Aorta (tissue), 5 donors: ENCODE results near the gene LACTB. TPM values are rescaled to one million over a fixed set of nuclear protein-coding genes. Genes with fewer than 3 reads are reported as not detected.

Experiments
- ATAC-seq: fragments of 200-7000 bp; cut with Tn5 transposase; one replicate; pipeline ENCODE4 v1.9.1; 2022; ENCODE audit warnings: moderate library complexity; ENCODE audit not compliant: low FRiP score
- DNase-seq, 2 donors: peaks; one replicate each; pipeline ENCODE4 v3.0.0-alpha.2; 2020
- H3K27ac ChIP-seq, 2 donors: one replicate each; pipeline ENCODE4 v1.5.1; 2013; ENCODE audit warnings: low read length in 2 of 2, mild to moderate bottlenecking in 2 of 2, moderate library complexity in 2 of 2, control low read depth in 1 of 2, inconsistent platforms in 1 of 2, low read depth in 1 of 2
- H3K27me3 ChIP-seq, 2 donors: one replicate each; pipeline ENCODE4 v1.6.1; 2013; ENCODE audit warnings: control low read depth in 1 of 2, low read length in 1 of 2, mild to moderate bottlenecking in 1 of 2, moderate library complexity in 1 of 2; ENCODE audit not compliant: insufficient read depth in 2 of 2, control insufficient read depth in 1 of 2
- H3K36me3 ChIP-seq, 2 donors: one replicate each; pipeline ENCODE4 v1.6.1; 2013; ENCODE audit warnings: control low read depth in 1 of 2, low read length in 1 of 2, mild to moderate bottlenecking in 1 of 2; ENCODE audit not compliant: insufficient read depth in 2 of 2, control insufficient read depth in 1 of 2
- H3K4me1 ChIP-seq, 2 donors: one replicate each; pipeline ENCODE4 v1.6.1; 2013; ENCODE audit warnings: low read length in 2 of 2, control low read depth in 1 of 2, mild to moderate bottlenecking in 1 of 2, moderate library complexity in 1 of 2; ENCODE audit not compliant: insufficient read depth in 2 of 2, control insufficient read depth in 1 of 2
- H3K4me3 ChIP-seq, 2 donors: one replicate each; pipeline ENCODE4 v1.5.1; 2013; ENCODE audit warnings: low read length in 2 of 2, control low read depth in 1 of 2, mild to moderate bottlenecking in 1 of 2
- H3K9me3 ChIP-seq: one replicate; pipeline ENCODE4 v1.6.1; 2013; ENCODE audit warnings: mild to moderate bottlenecking, low read length; ENCODE audit not compliant: control insufficient read depth
- WGBS, 2 donors: extraction: QIAGEN DNeasy Blood & Tissue Kit; methylation state at CpG; one replicate each; pipeline ENCODE4 v1.1.7; 2013; 5-methylcytosine and 5-hydroxymethylcytosine counted together
- intact Hi-C, 2 donors: fragments of 100-400 bp; cut with DNase I; formaldehyde crosslinking; loops; one replicate each; pipeline versions ENCODE4 v1.14.2 to v1.15.0; 2022
- polyA plus RNA-seq, 2 donors: library from polyadenylated mRNA; stranded (reverse); fragments of 200-250 nt; gene quantifications; one replicate each; pipeline ENCODE4 v1.2.3, GENCODE V29; 2013
- total RNA-seq, 2 donors: library from RNA; stranded (reverse); fragmentation: NEBNext Ultra II Directional; extraction: Animal tissue kit (Norgen Biotek cat#: 25700); gene quantifications; one replicate each; pipeline ENCODE4 v1.2.1, GENCODE V29; 2021
- donor health status: healthy with polysubstance abuse.
- donor health status: Bipolar disorder and iron deficiency.
- donor health status: DM: no; HTN: no; CAD: no.
- donor health status: DM: no; HTN: no; CAD: no.
- donor health status: DM: yes; HTN: yes; CAD: no.

The LACTB gene
- total and polyA plus RNA-seq, 4 donors: 12.6 to 20.9 (median 18.1) TPM

- no peaks in the 10 kb centered on the region for H3K36me3 ChIP-seq
- no peak overlapping the region for H3K4me3 ChIP-seq
- DNase-seq: no peak
- no peak for ATAC-seq
- H3K27me3 ChIP-seq: no peaks in the 10 kb centered on the region
- no peaks in the 10 kb centered on the region for H3K4me1 ChIP-seq
- 94 to 95% methylated on average over 6 of the region's 6 CpGs for WGBS, 2 donors
- H3K9me3 ChIP-seq: no peaks in the 10 kb centered on the region
- no peak overlapping the region for H3K27ac ChIP-seq
- intact Hi-C loops: no loop called here
These were observed 43.7 kb upstream of the LACTB start for GRCh38 chr15:63077952-63078351.

GRCh38 chr15:63079947-63080626, 41.6 kb upstream of the LACTB start:
- H3K27me3 ChIP-seq: no peaks in the 10 kb centered on the region
- no peaks in the 10 kb centered on the region for H3K4me1 ChIP-seq
- no peak overlapping the region for H3K4me3 ChIP-seq
- intact Hi-C loops: no loop called here
- DNase-seq (no peak), ATAC-seq (no peak)
- H3K27ac ChIP-seq: no peak overlapping the region
- no peaks in the 10 kb centered on the region for H3K9me3 ChIP-seq
- H3K36me3 ChIP-seq: no peaks in the 10 kb centered on the region
- 92 to 93% methylated on average over 13 of the region's 13 CpGs for WGBS, 2 donors

GRCh38 chr15:63080634-63081250, 40.9 kb upstream of the LACTB start:
- Histone ChIP-seq H3K36me3 (no peaks in the 10 kb centered on the region), H3K9me3 (no peaks in the 10 kb centered on the region), H3K4me1 (no peaks in the 10 kb centered on the region), H3K27ac (no peak overlapping the region), H3K4me3 (no peak overlapping the region), H3K27me3 (no peaks in the 10 kb centered on the region)
- 87 to 89% methylated on average over 10 of the region's 10 CpGs for WGBS, 2 donors
- intact Hi-C loops: no loop called here
- DNase-seq (no peak), ATAC-seq (no peak)

- DNase-seq (no peak), ATAC-seq (no peak)
- H3K4me1 ChIP-seq: no peaks in the 10 kb centered on the region
- WGBS, 2 donors: 90 to 91% methylated on average over 4 of the region's 4 CpGs
- H3K27me3 ChIP-seq: no peaks in the 10 kb centered on the region
- intact Hi-C loops: no loop called here
- no peaks in the 10 kb centered on the region for H3K9me3 ChIP-seq
- no peaks in the 10 kb centered on the region for H3K36me3 ChIP-seq
- H3K4me3 ChIP-seq: no peak overlapping the region
- H3K27ac ChIP-seq: no peak overlapping the region
These were observed 39.3 kb upstream of the LACTB start for GRCh38 chr15:63082366-63082765.

GRCh38 chr15:63083044-63083443, 38.6 kb upstream of the LACTB start:
- Histone ChIP-seq H3K27ac (no peak overlapping the region), H3K27me3 (no peaks in the 10 kb centered on the region), H3K36me3 (no peaks in the 10 kb centered on the region), H3K4me1 (no peaks in the 10 kb centered on the region), H3K9me3 (no peaks in the 10 kb centered on the region), H3K4me3 (no peak overlapping the region)
- 77 to 80% methylated on average over 12 of the region's 12 CpGs for WGBS, 2 donors
- DNase-seq (no peak), ATAC-seq (no peak)
- intact Hi-C loops: no loop called here

- DNase-seq (peak in 1 of 2 donors; percentile 23), ATAC-seq (no peak)
- intact Hi-C loops: no loop called here
- no peak overlapping the region for H3K27ac ChIP-seq
- no peaks in the 10 kb centered on the region for H3K4me1 ChIP-seq
- H3K27me3 ChIP-seq: no peaks in the 10 kb centered on the region
- no peak overlapping the region for H3K4me3 ChIP-seq
- H3K36me3 ChIP-seq: no peaks in the 10 kb centered on the region
- WGBS, 2 donors: 88 to 92% methylated on average over 11 of the region's 11 CpGs
- H3K9me3 ChIP-seq: no peaks in the 10 kb centered on the region
These were observed 38.1 kb upstream of the LACTB start for GRCh38 chr15:63083541-63083940.

- ATAC-seq: no peak
- WGBS, 2 donors: 96 to 98% methylated on average over 1 of the region's 1 CpG
- no peak for DNase-seq
These were observed 36.9 kb upstream of the LACTB start for GRCh38 chr15:63084806-63085205.

GRCh38 chr15:63085289-63085688, 36.4 kb upstream of the LACTB start:
- Histone ChIP-seq H3K4me1 (no peaks in the 10 kb centered on the region), H3K9me3 (no peaks in the 10 kb centered on the region), H3K4me3 (no peak overlapping the region), H3K27ac (no peak overlapping the region), H3K27me3 (no peaks in the 10 kb centered on the region), H3K36me3 (no peaks in the 10 kb centered on the region)
- intact Hi-C loops: no loop called here
- 96 to 97% methylated on average over 4 of the region's 4 CpGs for WGBS, 2 donors
- ATAC-seq: no peak
- DNase-seq: no peak

More at GRCh38 chr15:63084806-63085205, 36.9 kb upstream of the LACTB start:
- H3K4me3 ChIP-seq: no peak overlapping the region
- H3K4me1 ChIP-seq: no peaks in the 10 kb centered on the region
- no peaks in the 10 kb centered on the region for H3K27me3 ChIP-seq
- H3K36me3 ChIP-seq: no peaks in the 10 kb centered on the region
- no peaks in the 10 kb centered on the region for H3K9me3 ChIP-seq
- H3K27ac ChIP-seq: no peak overlapping the region
- intact Hi-C loops: no loop called here

- H3K36me3 ChIP-seq: no peaks in the 10 kb centered on the region
- 83 to 85% methylated on average over 4 of the region's 4 CpGs for WGBS, 2 donors
- no peak overlapping the region for H3K4me3 ChIP-seq
- intact Hi-C loops: no loop called here
- H3K9me3 ChIP-seq: no peaks in the 10 kb centered on the region
- H3K27me3 ChIP-seq: no peaks in the 10 kb centered on the region
- no peak overlapping the region for H3K27ac ChIP-seq
- DNase-seq (no peak), ATAC-seq (no peak)
- no peaks in the 10 kb centered on the region for H3K4me1 ChIP-seq
These were observed 35.4 kb upstream of the LACTB start for GRCh38 chr15:63086271-63086670.
